K562 (cell line): Measurements from ENCODE around the gene MCTS1. TPM values are rescaled to one million over a fixed set of nuclear protein-coding genes. Genes with fewer than 3 reads are reported as not detected.
A peak's percentile ranks its signal among the peaks of the same experiment; 100 is the strongest.

ENCODE experiments used
- BACH1 ChIP-seq: fragments of 200-800 bp; sonication (Bioruptor generic); IDR thresholded peaks from 2 replicates; pipeline ENCODE4 v1.6.1; 2016; ENCODE audit warnings: missing genetic modification characterization, missing compliant biosample characterization
- CTCF ChIP-seq, 3 experiments: IDR thresholded peaks in 2 of 3; conservative IDR thresholded peaks in 1 of 3; 2 replicates each; pipeline ENCODE4 v1.5.1; 2011 to 2012; ENCODE audit warnings: low read length in 3 of 3, mild to moderate bottlenecking in 3 of 3, control low read depth in 2 of 3, improper control_type of control experiment in 1 of 3, inconsistent platforms in 1 of 3, low read depth in 1 of 3, mixed read lengths in 1 of 3, moderate library complexity in 1 of 3; ENCODE audit not compliant: insufficient read depth in 2 of 3
- HINFP ChIP-seq: fragments of 450-650 bp; conservative IDR thresholded peaks from 2 replicates; pipeline ENCODE4 v1.6.1; 2016; ENCODE audit warnings: missing genetic modification characterization, low read depth, mild to moderate bottlenecking, control low read depth, missing compliant biosample characterization
- POLR2G ChIP-seq: fragments of 200-400 bp; formaldehyde crosslinking; IDR thresholded peaks from 2 replicates; pipeline ENCODE4 v1.6.1; 2017; ENCODE audit warnings: low read depth, mild to moderate bottlenecking, antibody characterized with exemption, low read length, moderate library complexity
- RBFOX2 ChIP-seq: fragments of 200-400 bp; formaldehyde crosslinking; IDR thresholded peaks from 2 replicates; pipeline ENCODE4 v1.6.1; 2017; ENCODE audit warnings: low read depth, mild to moderate bottlenecking, low read length, moderate library complexity
- USF2 ChIP-seq: sonication (generic); formaldehyde crosslinking; IDR thresholded peaks from 2 replicates; pipeline ENCODE4 v1.5.0; 2020; ENCODE audit warnings: missing genetic modification reagents
- ZHX1 ChIP-seq: fragments of 150-350 bp; conservative IDR thresholded peaks from 2 replicates; pipeline ENCODE4 v1.6.1; 2014; ENCODE audit warnings: low read length
- polyA plus RNA-seq, 8 experiments: library from polyadenylated mRNA; depleted of rRNA in 4 of 8; stranded (reverse) in 5 of 8; unstranded in 3 of 8; fragments of >200 nt; fragmentation: Nextera tagmentation in 2 of 8; fragmentation: Illumina TruSeq in 1 of 8; extraction: Ambion mirVana in 2 of 8; extraction: Trizol in 1 of 8; gene quantifications; 2 replicates each; pipeline versions ENCODE4 v1.2.1 to v1.2.3, GENCODE V29; 2011 to 2014; ENCODE audit warnings: inconsistent platforms in 1 of 8, missing spikeins in 1 of 8
- total RNA-seq, 7 experiments: library from RNA; depleted of rRNA in 6 of 7; stranded (reverse); fragments of >200 nt in 6 of 7; fragmentation: Illumina TruSeq in 2 of 7; extraction: Trizol in 2 of 7; gene quantifications; 2 replicates each; pipeline versions ENCODE4 v1.2.1 to v1.2.3, GENCODE V29; 2011 to 2021; ENCODE audit warnings: low replicate concordance in 1 of 7

The MCTS1 gene
- total and polyA plus RNA-seq, 9 of the 15 experiments (the other 6 are each of a cell fraction or from before 2014, with no cell fraction given) = 65.3 to 300 (median 152) TPM

GRCh38 chrX:120629667-120630537, 26.0 kb downstream of the MCTS1 start, which contains the start of gene C1GALT1C1 (continued):
- TF ChIP-seq HINFP (tag) (no peak), RBFOX2 (peak; percentile 89), BACH1 (tag) (no peak), USF2 (no peak), ZHX1 (no peak), POLR2G (peak; percentile 89), CTCF (IDR thresholded peaks at IDR 0.05 in 2 of 3, conservative IDR thresholded peaks at IDR 0.05 in 1 of 3; ENCODE audit: insufficient read depth in 2 of 3, low read depth in 1 of 3, low read length in 3 of 3) (0 out of 6 replicates have a peak, but pooled peaks of 1 of the 3 experiments have one; percentile 1)
